T-helper 2 cell (primary cell): ENCODE data around the gene EEA1.
A peak's percentile ranks its signal among the peaks of the same experiment; 100 is the strongest.

ENCODE experiments used
- DNase-seq, 5 experiments: peaks; one replicate each; pipeline versions ENCODE4 v3.0.0 to v3.0.0-alpha.2; 2012 to 2022

Gene EEA1

GRCh38 chr12:92879698-92880322 is 49.3 kb downstream of the EEA1 start:
- no peak for DNase-seq

GRCh38 chr12:92877904-92878303 is 51.2 kb downstream of the EEA1 start:
- DNase-seq, result no peak

GRCh38 chr12:92876496-92876895 is 52.6 kb downstream of the EEA1 start:
- DNase-seq, result no peak

- no peak for DNase-seq
Measured at GRCh38 chr12:92871116-92871515, 58.0 kb downstream of the EEA1 start.

GRCh38 chr12:92866418-92866817 is 62.7 kb downstream of the EEA1 start:
- no peak for DNase-seq

GRCh38 chr12:92863251-92863650 is 65.8 kb downstream of the EEA1 start:
- no peak for DNase-seq

- DNase-seq, result no peak
Measured at GRCh38 chr12:92861381-92861780, 67.7 kb downstream of the EEA1 start.

- DNase-seq, result no peak
Measured at GRCh38 chr12:92860521-92860920, 68.6 kb downstream of the EEA1 start.

GRCh38 chr12:92859650-92860386 is 69.3 kb downstream of the EEA1 start:
- DNase-seq, result no peak

GRCh38 chr12:92857818-92858217 is 71.3 kb downstream of the EEA1 start:
- DNase-seq, result no peak

- no peak for DNase-seq
Measured at GRCh38 chr12:92854344-92854743, 74.8 kb downstream of the EEA1 start.

GRCh38 chr12:92848740-92849139 is 80.4 kb downstream of the EEA1 start:
- DNase-seq, result no peak

- no peak for DNase-seq
Measured at GRCh38 chr12:92847368-92847767, 81.7 kb downstream of the EEA1 start.

GRCh38 chr12:92845329-92845728 is 83.8 kb downstream of the EEA1 start:
- DNase-seq, result no peak

- no peak for DNase-seq
Measured at GRCh38 chr12:92844151-92844763, 84.8 kb downstream of the EEA1 start.

- DNase-seq, result no peak
Measured at GRCh38 chr12:92829686-92830282, 99.3 kb downstream of the EEA1 start.

GRCh38 chr12:92828565-92828964 is 100.5 kb downstream of the EEA1 start:
- DNase-seq, result no peak

GRCh38 chr12:92827836-92828431 is 101.2 kb downstream of the EEA1 start:
- DNase-seq, result peak in 1 of 5 experiments; percentile 68

- DNase-seq, result no peak
Measured at GRCh38 chr12:92821142-92821541, 108.0 kb downstream of the EEA1 start.

GRCh38 chr12:92814584-92814983 is 114.5 kb downstream of the EEA1 start:
- no peak for DNase-seq

GRCh38 chr12:92810370-92810769 is 118.7 kb downstream of the EEA1 start:
- no peak for DNase-seq

GRCh38 chr12:92803903-92804302 is 125.2 kb downstream of the EEA1 start:
- DNase-seq, result no peak

GRCh38 chr12:92802906-92803305 is 126.2 kb downstream of the EEA1 start:
- no peak for DNase-seq
